Measurements from ENCODE around the gene MMP28. TPM values are rescaled to one million over a fixed set of nuclear protein-coding genes. Genes with fewer than 3 reads are reported as not detected.

MMP28 gene
- total RNA-seq, 4 donors from 2014 or later: 75.5 to 150 (median 116) TPM

- H3K27me3 ChIP-seq: peaks cover 0 to 3% (median 0%) of the 10 kb centered on the region in 4 donors
- peak overlapping the region; percentile 29 to 82 (median 38) for H3K27ac ChIP-seq (replicated peaks in 1 of 4)
- 72% methylated on average over 9 of the region's 9 CpGs for WGBS
- no peak for DNase-seq (ENCODE audit: extremely low spot score)
- TF ChIP-seq EP300 (IDR thresholded peaks at IDR 0.05): no peak
- TF ChIP-seq POLR2A (IDR thresholded peaks at IDR 0.05; ENCODE audit: low read depth): no peak
- TF ChIP-seq POLR2AphosphoS5 (IDR thresholded peaks at IDR 0.05): no peak
- no peak for TF ChIP-seq CTCF (IDR thresholded peaks at IDR 0.05)
- H3K4me1 ChIP-seq: peaks cover 28 to 94% (median 89%) of the 10 kb centered on the region in 4 donors
- H3K9me3 ChIP-seq: no peaks in the 10 kb centered on the region
- intact Hi-C loops (cut with DNase I): no loop called here
- no peak overlapping the region for H3K4me3 ChIP-seq
- H3K36me3 ChIP-seq: no peaks in the 10 kb centered on the region
These were observed 3.6 kb downstream of the MMP28 start for GRCh38 chr17:35791681-35792350.

- peaks cover 30 to 94% (median 93%) of the 10 kb centered on the region in 4 donors for H3K4me1 ChIP-seq
- 100% methylated on average over 3 of the region's 3 CpGs for WGBS
- intact Hi-C loops (cut with DNase I): no loop called here
These were observed 4.6 kb downstream of the MMP28 start for GRCh38 chr17:35790841-35791240.

GRCh38 chr17:35788477-35789368 is 6.7 kb downstream of the MMP28 start:
- DNase-seq (ENCODE audit: extremely low spot score): no peak
- WGBS: 7% methylated on average over 2 of the region's 2 CpGs
- Histone ChIP-seq H3K27ac (replicated peaks in 1 of 4) (peak overlapping the region; percentile 76 to 85 (median 80)), H3K4me3 (no peak overlapping the region), H3K27me3 (no peaks in the 10 kb centered on the region), H3K4me1 (peaks cover 27 to 94% (median 92%) of the 10 kb centered on the region in 4 donors), H3K9me3 (no peaks in the 10 kb centered on the region), H3K36me3 (no peaks in the 10 kb centered on the region)
- intact Hi-C loops (cut with DNase I): no loop called here
- TF ChIP-seq EP300 (IDR thresholded peaks at IDR 0.05) (no peak), CTCF (IDR thresholded peaks at IDR 0.05) (no peak), POLR2AphosphoS5 (IDR thresholded peaks at IDR 0.05) (peak in 1 of 2 donors; percentile 35)

More at GRCh38 chr17:35790841-35791240, 4.6 kb downstream of the MMP28 start:
- TF ChIP-seq POLR2AphosphoS5 (IDR thresholded peaks at IDR 0.05) (no peak), POLR2A (IDR thresholded peaks at IDR 0.05; ENCODE audit: low read depth) (no peak), CTCF (IDR thresholded peaks at IDR 0.05) (no peak)
- no peak for DNase-seq (ENCODE audit: extremely low spot score)
- no peak overlapping the region for H3K4me3 ChIP-seq
- no peaks in the 10 kb centered on the region for H3K36me3 ChIP-seq
- H3K9me3 ChIP-seq: no peaks in the 10 kb centered on the region
- H3K27ac ChIP-seq (replicated peaks in 1 of 4): peak overlapping the region; percentile 16 to 82 (median 32)
- peaks cover 0 to 3% (median 0%) of the 10 kb centered on the region in 4 donors for H3K27me3 ChIP-seq

GRCh38 chr17:35786941-35787432 is 8.5 kb downstream of the MMP28 start:
- Histone ChIP-seq H3K27ac (replicated peaks in 1 of 4) (peak overlapping the region; percentile 76 to 85 (median 80)), H3K4me1 (peaks cover 33 to 93% (median 90%) of the 10 kb centered on the region in 4 donors), H3K27me3 (no peaks in the 10 kb centered on the region), H3K4me3 (no peak overlapping the region), H3K36me3 (no peaks in the 10 kb centered on the region), H3K9me3 (no peaks in the 10 kb centered on the region)
- no peak for DNase-seq (ENCODE audit: extremely low spot score)
- no peak for TF ChIP-seq EP300 (IDR thresholded peaks at IDR 0.05)
- peak; percentile 25 to 55 for TF ChIP-seq POLR2AphosphoS5 (IDR thresholded peaks at IDR 0.05)
- intact Hi-C loops (cut with DNase I): no loop called here
- WGBS: 29% methylated on average over 3 of the region's 3 CpGs

- TF ChIP-seq CTCF (IDR thresholded peaks at IDR 0.05) (no peak), POLR2A (IDR thresholded peaks at IDR 0.05; ENCODE audit: low read depth) (no peak), EP300 (IDR thresholded peaks at IDR 0.05) (no peak), POLR2AphosphoS5 (IDR thresholded peaks at IDR 0.05) (no peak)
- Histone ChIP-seq H3K27me3 (no peaks in the 10 kb centered on the region), H3K4me1 (peaks cover 33 to 96% (median 84%) of the 10 kb centered on the region in 4 donors), H3K4me3 (no peak overlapping the region), H3K36me3 (no peaks in the 10 kb centered on the region), H3K27ac (replicated peaks in 1 of 4) (peak overlapping the region; percentile 76 to 85 (median 80)), H3K9me3 (no peaks in the 10 kb centered on the region)
- no peak for DNase-seq (ENCODE audit: extremely low spot score)
- intact Hi-C loops (cut with DNase I): no loop called here
- 85% methylated on average over 2 of the region's 2 CpGs for WGBS
These were observed 10.5 kb downstream of the MMP28 start for GRCh38 chr17:35784895-35785294.
